MCF 10A (cell line): ENCODE data around the gene NAPA. TPM values are rescaled to one million over a fixed set of nuclear protein-coding genes. Genes with fewer than 3 reads are reported as not detected.

Experiments
- BruUV-seq: library from RNA; stranded (reverse); fragments of 400-500 nt; replicated peaks from 2 replicates; lab custom pipeline; 2021; lab: Mats Ljungman, UMichigan
- CTCF ChIA-PET: fragments of 300-600 bp; sonication (Branson Sonifier 250); formaldehyde crosslinking; extraction: SDS; loops from one replicate; lab custom pipeline; 2021; ENCODE audit warnings: antibody characterized with exemption, inconsistent platforms; lab: Yijun Ruan, JAX
- POLR2A ChIA-PET: fragments of 300-600, 350-650 bp; sonication (Branson Sonifier 250); formaldehyde crosslinking; extraction: SDS; loops from one replicate; lab custom pipeline; 2020; ENCODE audit warnings: antibody characterized with exemption, inconsistent platforms; lab: Yijun Ruan, JAX
- DNase-seq: peaks from one replicate; pipeline ENCODE4 v3.0.0-alpha.2; 2018; ENCODE audit not compliant: unreplicated experiment
- H3K27ac Mint-ChIP-seq: one replicate; pipeline ENCODE4 v1.8.0; 2022; ENCODE audit warnings: mild to moderate bottlenecking, low read depth, mixed read lengths; ENCODE audit not compliant: unreplicated experiment
- H3K27me3 Mint-ChIP-seq: one replicate; pipeline ENCODE4 v1.8.0; 2022; ENCODE audit warnings: mixed read lengths; ENCODE audit not compliant: insufficient read depth, unreplicated experiment
- H3K36me3 Mint-ChIP-seq: one replicate; pipeline ENCODE4 v1.8.0; 2022; ENCODE audit warnings: mild to moderate bottlenecking, moderate library complexity, mixed read lengths; ENCODE audit not compliant: insufficient read depth, unreplicated experiment
- H3K4me1 Mint-ChIP-seq: one replicate; pipeline ENCODE4 v1.8.0; 2022; ENCODE audit warnings: mixed read lengths; ENCODE audit not compliant: insufficient read depth, unreplicated experiment
- H3K4me3 Mint-ChIP-seq: one replicate; pipeline ENCODE4 v1.8.0; 2022; ENCODE audit warnings: mild to moderate bottlenecking, moderate library complexity, mixed read lengths; ENCODE audit not compliant: unreplicated experiment
- H3K9me3 Mint-ChIP-seq: one replicate; pipeline ENCODE4 v1.8.0; 2022; ENCODE audit warnings: mixed read lengths; ENCODE audit not compliant: unreplicated experiment
- intact Hi-C: fragments of 100-400 bp; cut with micrococcal nuclease; formaldehyde crosslinking; loops from 2 replicates; pipeline ENCODE4 v1.14.1; 2022
- total RNA-seq: library from RNA; stranded (reverse); gene quantifications from 2 replicates; pipeline ENCODE4 v1.2.3, GENCODE V29; 2022
- TF ChIP-seq, protein P1 (sequence below): fragments of 200-600 bp; IDR thresholded peaks from one replicate; pipeline ENCODE4 v1.8.0; 2022; ENCODE audit warnings: antibody characterized with exemption, mild to moderate bottlenecking; ENCODE audit not compliant: unreplicated experiment

The NAPA gene
- total RNA-seq, 1 experiment from 2014 or later, result 72.1 TPM

DNA sequence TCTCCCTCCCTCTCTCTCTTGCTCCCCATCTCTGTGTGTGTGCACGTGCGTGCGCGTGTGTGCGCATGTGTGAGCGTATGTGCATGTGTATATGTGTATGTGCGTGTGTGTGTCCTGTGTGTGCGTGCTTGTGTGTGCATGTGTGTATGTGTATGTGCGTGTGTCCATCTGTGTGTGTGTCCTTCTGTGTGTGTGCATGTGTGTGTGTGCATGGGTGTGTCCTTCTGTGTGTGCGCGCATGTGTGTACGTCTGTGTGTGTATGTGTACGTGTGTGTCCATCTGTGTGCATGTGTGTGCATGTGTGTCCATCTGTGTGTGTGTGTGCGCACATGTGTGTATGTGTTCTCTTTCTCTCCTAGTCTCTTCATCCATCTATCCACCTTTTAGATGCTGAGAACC is 55.4 kb downstream of the NAPA start:
- no peak for DNase-seq
- H3K27ac Mint-ChIP-seq, result no peak overlapping the region

DNA sequence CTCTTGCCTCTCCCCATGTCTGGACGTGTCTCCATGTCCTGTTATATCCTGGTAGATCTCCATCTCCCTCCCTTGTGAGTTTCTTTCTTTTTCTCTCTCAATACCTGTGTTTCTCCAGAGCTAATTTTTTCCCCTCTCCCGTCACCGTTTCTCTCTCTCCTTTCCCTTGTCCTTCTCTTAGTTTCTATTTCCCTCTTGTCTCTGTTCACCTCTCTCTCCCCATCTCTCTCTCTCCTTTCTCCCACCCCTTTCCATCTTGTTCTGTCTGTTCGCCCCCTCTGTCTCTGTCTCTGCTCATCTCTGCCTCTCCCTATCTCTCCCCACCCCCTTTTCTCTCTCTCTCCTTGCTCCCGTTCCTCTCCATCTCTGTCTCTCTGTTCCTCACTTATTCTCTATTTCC is 56.2 kb downstream of the NAPA start:
- DNase-seq, result no peak
- Mint-ChIP-seq H3K9me3 (peaks cover 14% of the 10 kb centered on the region), H3K27ac (no peak overlapping the region), H3K4me3 (no peak overlapping the region), H3K36me3 (no peaks in the 10 kb centered on the region), H3K27me3 (peaks cover 17% of the 10 kb centered on the region), H3K4me1 (no peaks in the 10 kb centered on the region)
- CTCF ChIA-PET, result no interaction called here
- BruUV-seq, result no TSS peak
- intact Hi-C loops, result no loop called here
- POLR2A ChIA-PET, result no interaction called here
- TF ChIP-seq, protein P1, sequence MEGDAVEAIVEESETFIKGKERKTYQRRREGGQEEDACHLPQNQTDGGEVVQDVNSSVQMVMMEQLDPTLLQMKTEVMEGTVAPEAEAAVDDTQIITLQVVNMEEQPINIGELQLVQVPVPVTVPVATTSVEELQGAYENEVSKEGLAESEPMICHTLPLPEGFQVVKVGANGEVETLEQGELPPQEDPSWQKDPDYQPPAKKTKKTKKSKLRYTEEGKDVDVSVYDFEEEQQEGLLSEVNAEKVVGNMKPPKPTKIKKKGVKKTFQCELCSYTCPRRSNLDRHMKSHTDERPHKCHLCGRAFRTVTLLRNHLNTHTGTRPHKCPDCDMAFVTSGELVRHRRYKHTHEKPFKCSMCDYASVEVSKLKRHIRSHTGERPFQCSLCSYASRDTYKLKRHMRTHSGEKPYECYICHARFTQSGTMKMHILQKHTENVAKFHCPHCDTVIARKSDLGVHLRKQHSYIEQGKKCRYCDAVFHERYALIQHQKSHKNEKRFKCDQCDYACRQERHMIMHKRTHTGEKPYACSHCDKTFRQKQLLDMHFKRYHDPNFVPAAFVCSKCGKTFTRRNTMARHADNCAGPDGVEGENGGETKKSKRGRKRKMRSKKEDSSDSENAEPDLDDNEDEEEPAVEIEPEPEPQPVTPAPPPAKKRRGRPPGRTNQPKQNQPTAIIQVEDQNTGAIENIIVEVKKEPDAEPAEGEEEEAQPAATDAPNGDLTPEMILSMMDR, result no peak

More for the DNA sequence above, 55.4 kb downstream of the NAPA start:
- TF ChIP-seq, protein P1, result no peak
- CTCF ChIA-PET, result no interaction called here
- peaks cover 21% of the 10 kb centered on the region for H3K27me3 Mint-ChIP-seq
- peaks cover 14% of the 10 kb centered on the region for H3K9me3 Mint-ChIP-seq
- H3K4me3 Mint-ChIP-seq, result no peak overlapping the region
- H3K36me3 Mint-ChIP-seq, result no peaks in the 10 kb centered on the region
- no TSS peak for BruUV-seq
- POLR2A ChIA-PET, result interaction anchor here (0.6 kb wide), 2 partner anchors 264 to 320 kb away, joined by 3 to 4 read pairs; no protein-coding TSS in a partner anchor
- intact Hi-C loops, result no loop called here
- no peaks in the 10 kb centered on the region for H3K4me1 Mint-ChIP-seq

DNA sequence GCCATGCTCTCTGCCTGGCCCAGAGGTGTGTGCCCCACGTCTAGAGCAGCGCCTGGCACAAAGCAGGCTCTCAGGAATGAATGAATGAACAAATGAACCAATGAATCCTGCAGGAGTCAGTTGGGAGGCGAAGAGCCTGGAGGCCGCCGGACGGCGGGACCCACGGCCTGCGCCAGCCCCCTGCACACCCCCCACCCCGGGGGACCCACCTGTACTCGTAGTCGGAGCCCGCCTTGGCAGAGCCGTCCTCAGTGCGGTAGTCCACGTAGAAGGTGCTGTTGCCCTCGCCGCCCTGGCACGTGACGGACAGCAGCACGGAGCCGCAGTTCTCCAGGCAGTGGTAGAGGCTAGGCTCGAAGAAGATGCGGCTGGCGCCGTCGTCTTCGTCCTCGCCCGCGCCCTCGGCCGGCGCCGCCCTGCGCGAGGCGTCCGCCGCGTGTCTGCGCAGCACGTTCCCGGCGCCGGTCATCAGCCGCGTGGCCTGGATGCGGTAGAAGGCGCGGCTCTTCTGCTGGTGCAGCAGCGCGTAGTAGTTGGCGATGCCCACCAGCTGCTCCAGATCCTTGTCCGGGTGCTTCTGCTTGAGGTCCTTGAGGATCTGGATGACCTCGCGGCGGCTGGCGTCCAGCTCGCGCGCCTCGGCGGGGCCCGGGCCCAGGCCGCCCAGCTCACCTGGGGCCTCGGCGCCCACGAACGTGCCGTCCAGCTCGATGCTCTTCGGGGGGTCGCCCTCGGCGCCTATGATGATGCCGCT is 58.0 kb downstream of the NAPA start:
- no TSS peak for BruUV-seq
- CTCF ChIA-PET, result no interaction called here
- Mint-ChIP-seq H3K27me3 (peaks cover 17% of the 10 kb centered on the region), H3K4me3 (no peak overlapping the region), H3K27ac (no peak overlapping the region), H3K36me3 (no peaks in the 10 kb centered on the region), H3K4me1 (no peaks in the 10 kb centered on the region), H3K9me3 (peaks cover 14% of the 10 kb centered on the region)
- TF ChIP-seq, protein P1, result no peak
- DNase-seq, result no peak
- intact Hi-C loops, result no loop called here
- POLR2A ChIA-PET, result no interaction called here

DNA sequence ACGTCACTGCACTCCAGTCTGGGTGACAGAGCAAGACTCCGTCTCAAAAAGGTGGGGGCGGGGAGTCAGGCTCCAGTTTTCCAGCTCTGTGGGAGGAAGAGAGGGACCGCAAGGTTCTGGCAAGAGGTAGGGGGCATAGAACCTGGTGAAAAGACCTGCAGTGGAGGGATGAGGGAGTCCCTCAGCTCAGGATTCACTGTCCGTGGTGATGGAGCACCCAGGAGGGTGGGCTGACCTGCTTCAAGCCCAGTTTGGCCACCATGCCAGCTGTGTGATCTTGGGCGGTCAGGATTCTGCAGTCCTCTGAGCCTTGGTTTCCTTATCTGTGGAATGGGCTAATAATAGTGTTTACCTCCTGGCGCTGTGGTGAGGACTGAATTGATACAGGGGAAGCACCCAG is 64.4 kb downstream of the NAPA start:
- H3K9me3 Mint-ChIP-seq, result peaks cover 9% of the 10 kb centered on the region
- peaks cover 63% of the 10 kb centered on the region for H3K27me3 Mint-ChIP-seq
- peaks cover 4% of the 10 kb centered on the region for H3K4me1 Mint-ChIP-seq
- no peak for DNase-seq
- no peak overlapping the region for H3K4me3 Mint-ChIP-seq
- CTCF ChIA-PET, result interaction anchor here (0.6 to 1.3 kb wide), 4 partner anchors 14 to 154 kb away, joined by 3 to 6 read pairs (median 4); partner anchors contain the start of gene KPTN
- no peak overlapping the region for H3K27ac Mint-ChIP-seq
- TF ChIP-seq, protein P1, result no peak
- no TSS peak for BruUV-seq
- intact Hi-C loops, result no loop called here
- H3K36me3 Mint-ChIP-seq, result no peaks in the 10 kb centered on the region
- POLR2A ChIA-PET, result interaction anchor here (0.6 to 0.7 kb wide), 2 partner anchors 33 to 1401 kb away, joined by 3 read pairs; no protein-coding TSS in a partner anchor
